Astrocyte (in vitro differentiated cells and primary cell): Measurements from ENCODE around the gene MAGEB5. TPM values are rescaled to one million over a fixed set of nuclear protein-coding genes. Genes with fewer than 3 reads are reported as not detected.
A peak's percentile ranks its signal among the peaks of the same experiment; 100 is the strongest.

Experiments
- DNase-seq: peaks from one replicate; pipeline ENCODE4 v3.0.0-alpha.2; 2010; ENCODE audit warnings: low read depth
- FAIRE-seq: peaks from 2 replicates; lab custom pipeline; 2011; peaks lifted over from hg19 to GRCh38; lab: Jason Lieb, UNC
- H2AFZ ChIP-seq: 2 replicates; pipeline ENCODE4 v1.6.0; 2012; ENCODE audit warnings: low read depth, low read length, inconsistent platforms
- H3K27ac ChIP-seq: 2 replicates; pipeline ENCODE4 v1.5.1; 2011; ENCODE audit warnings: low read depth, low read length, inconsistent platforms
- H3K27me3 ChIP-seq: 2 replicates; pipeline ENCODE4 v1.6.0; 2011; ENCODE audit warnings: low read length, inconsistent platforms; ENCODE audit not compliant: insufficient read depth
- H3K36me3 ChIP-seq: 2 replicates; pipeline ENCODE4 v1.5.1; 2011; ENCODE audit warnings: low read length, inconsistent platforms; ENCODE audit not compliant: insufficient read depth
- H3K4me1 ChIP-seq: 2 replicates; pipeline ENCODE4 v1.5.1; 2011; ENCODE audit warnings: low read length, inconsistent platforms; ENCODE audit not compliant: insufficient read depth
- H3K4me2 ChIP-seq: 2 replicates; pipeline ENCODE4 v1.6.0; 2012; ENCODE audit warnings: low read length, inconsistent platforms
- H3K4me3 ChIP-seq: 2 replicates; pipeline ENCODE4 v1.5.1; 2011; ENCODE audit warnings: low read depth, mild to moderate bottlenecking, low read length, inconsistent platforms; ENCODE audit not compliant: insufficient read depth
- H3K79me2 ChIP-seq: 2 replicates; pipeline ENCODE4 v1.6.0; 2012; ENCODE audit warnings: mild to moderate bottlenecking, low read length, inconsistent platforms; ENCODE audit not compliant: insufficient read depth
- H3K9ac ChIP-seq: 2 replicates; pipeline ENCODE4 v1.6.0; 2012; ENCODE audit warnings: mild to moderate bottlenecking, low read length, inconsistent platforms
- H3K9me3 ChIP-seq: 2 replicates; pipeline ENCODE4 v1.5.1; 2012; ENCODE audit warnings: low read depth, mild to moderate bottlenecking, low read length, inconsistent platforms; ENCODE audit not compliant: insufficient read depth
- H4K20me1 ChIP-seq: 2 replicates; pipeline ENCODE4 v1.6.0; 2012; ENCODE audit warnings: low read length, inconsistent platforms; ENCODE audit not compliant: insufficient read depth
- H3K27ac Mint-ChIP-seq: one replicate; pipeline ENCODE4 v1.8.0; 2021; ENCODE audit warnings: mild to moderate bottlenecking, mixed read lengths; ENCODE audit not compliant: unreplicated experiment
- H3K27me3 Mint-ChIP-seq: one replicate; pipeline ENCODE4 v1.8.0; 2021; ENCODE audit warnings: low read depth, mixed read lengths; ENCODE audit not compliant: unreplicated experiment
- H3K36me3 Mint-ChIP-seq: one replicate; pipeline ENCODE4 v1.8.0; 2021; ENCODE audit warnings: low read depth, mixed read lengths; ENCODE audit not compliant: unreplicated experiment
- H3K4me1 Mint-ChIP-seq: one replicate; pipeline ENCODE4 v1.8.0; 2021; ENCODE audit warnings: low read depth, mixed read lengths; ENCODE audit not compliant: unreplicated experiment
- H3K4me3 Mint-ChIP-seq: one replicate; pipeline ENCODE4 v1.8.0; 2021; ENCODE audit warnings: mild to moderate bottlenecking, moderate library complexity, mixed read lengths; ENCODE audit not compliant: unreplicated experiment
- H3K9me3 Mint-ChIP-seq: one replicate; pipeline ENCODE4 v1.8.0; 2021; ENCODE audit warnings: mild to moderate bottlenecking, mixed read lengths; ENCODE audit not compliant: unreplicated experiment
- EZH2 ChIP-seq: IDR thresholded peaks from 2 replicates; pipeline ENCODE4 v1.6.1; 2012; ENCODE audit warnings: mild to moderate bottlenecking, low read length, inconsistent platforms; ENCODE audit not compliant: insufficient read depth
- total RNA-seq: library from RNA; stranded (reverse); gene quantifications from 2 replicates; pipeline ENCODE4 v1.2.1, GENCODE V29; 2021
- TF ChIP-seq, protein P1 (sequence below): IDR thresholded peaks from 2 replicates; pipeline ENCODE4 v1.5.1; 2011; ENCODE audit warnings: low read depth, mild to moderate bottlenecking, inconsistent platforms, low read length, moderate library complexity; ENCODE audit not compliant: insufficient read depth

The MAGEB5 gene
- total RNA-seq, 1 donor from 2014 or later = not detected

DNA sequence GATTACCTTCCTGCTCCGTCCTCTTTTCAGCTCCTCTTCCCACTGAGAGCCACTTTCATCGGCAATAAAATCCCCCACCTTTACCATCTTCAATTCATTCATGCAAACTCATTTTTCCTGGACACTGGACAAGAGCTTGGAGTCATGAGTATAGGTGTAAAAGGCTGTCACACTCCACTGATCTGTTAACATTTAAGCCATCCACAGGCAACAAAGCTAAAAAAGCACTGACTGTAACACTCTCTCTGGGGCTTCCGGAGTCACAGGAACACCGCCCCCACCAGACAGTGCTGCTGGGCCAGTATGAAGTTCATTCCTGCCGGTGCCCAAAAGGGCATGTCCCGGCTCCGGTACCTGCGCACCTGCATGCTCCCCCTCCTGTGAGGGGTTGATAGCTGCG is 38.5 kb downstream of the MAGEB5 start:
- FAIRE-seq = no peak
- no peaks in the 10 kb centered on the region for H3K4me1 ChIP-seq
- H3K36me3 Mint-ChIP-seq = no peaks in the 10 kb centered on the region
- no peaks in the 10 kb centered on the region for H3K4me1 Mint-ChIP-seq
- H3K27me3 ChIP-seq = no peaks in the 10 kb centered on the region
- no peak for TF ChIP-seq EZH2
- TF ChIP-seq, protein P1, sequence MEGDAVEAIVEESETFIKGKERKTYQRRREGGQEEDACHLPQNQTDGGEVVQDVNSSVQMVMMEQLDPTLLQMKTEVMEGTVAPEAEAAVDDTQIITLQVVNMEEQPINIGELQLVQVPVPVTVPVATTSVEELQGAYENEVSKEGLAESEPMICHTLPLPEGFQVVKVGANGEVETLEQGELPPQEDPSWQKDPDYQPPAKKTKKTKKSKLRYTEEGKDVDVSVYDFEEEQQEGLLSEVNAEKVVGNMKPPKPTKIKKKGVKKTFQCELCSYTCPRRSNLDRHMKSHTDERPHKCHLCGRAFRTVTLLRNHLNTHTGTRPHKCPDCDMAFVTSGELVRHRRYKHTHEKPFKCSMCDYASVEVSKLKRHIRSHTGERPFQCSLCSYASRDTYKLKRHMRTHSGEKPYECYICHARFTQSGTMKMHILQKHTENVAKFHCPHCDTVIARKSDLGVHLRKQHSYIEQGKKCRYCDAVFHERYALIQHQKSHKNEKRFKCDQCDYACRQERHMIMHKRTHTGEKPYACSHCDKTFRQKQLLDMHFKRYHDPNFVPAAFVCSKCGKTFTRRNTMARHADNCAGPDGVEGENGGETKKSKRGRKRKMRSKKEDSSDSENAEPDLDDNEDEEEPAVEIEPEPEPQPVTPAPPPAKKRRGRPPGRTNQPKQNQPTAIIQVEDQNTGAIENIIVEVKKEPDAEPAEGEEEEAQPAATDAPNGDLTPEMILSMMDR = no peak
- H3K27ac Mint-ChIP-seq = no peak overlapping the region
- DNase-seq = no peak
- H3K9ac ChIP-seq = no peak overlapping the region
- no peaks in the 10 kb centered on the region for H3K36me3 ChIP-seq
- no peaks in the 10 kb centered on the region for H4K20me1 ChIP-seq
- H3K4me3 Mint-ChIP-seq = no peak overlapping the region
- H3K9me3 ChIP-seq = no peaks in the 10 kb centered on the region
- H3K79me2 ChIP-seq = no peaks in the 10 kb centered on the region
- no peaks in the 10 kb centered on the region for H3K9me3 Mint-ChIP-seq
- no peak overlapping the region for H3K4me2 ChIP-seq
- no peak overlapping the region for H2AFZ ChIP-seq
- H3K27ac ChIP-seq = no peak overlapping the region
- H3K4me3 ChIP-seq = no peak overlapping the region
- H3K27me3 Mint-ChIP-seq = no peaks in the 10 kb centered on the region

DNA sequence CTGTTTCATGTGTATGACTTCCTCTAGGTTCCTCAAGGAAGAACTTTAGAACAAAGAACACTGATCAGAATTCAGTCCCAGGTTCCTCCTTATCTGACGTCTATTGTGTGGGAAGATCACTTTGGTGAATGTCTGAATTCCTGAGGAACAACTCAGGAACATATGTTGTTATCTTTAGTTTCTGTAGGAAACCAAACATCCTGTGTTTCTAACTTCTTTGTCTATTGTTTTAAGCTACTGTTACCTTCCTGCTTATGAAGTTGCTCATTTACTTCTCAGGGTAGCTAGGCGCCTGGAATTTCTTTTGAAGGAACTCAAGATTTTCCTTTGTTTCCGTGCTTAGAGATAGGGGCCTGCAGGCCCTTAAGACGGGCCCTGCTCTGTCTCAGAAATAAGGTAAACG is 46.2 kb downstream of the MAGEB5 start:
- H3K4me3 Mint-ChIP-seq = no peak overlapping the region
- H3K4me3 ChIP-seq = no peak overlapping the region
- no peaks in the 10 kb centered on the region for H3K9me3 Mint-ChIP-seq
- H3K9me3 ChIP-seq = no peaks in the 10 kb centered on the region
- H3K36me3 Mint-ChIP-seq = no peaks in the 10 kb centered on the region
- TF ChIP-seq EZH2 = no peak
- TF ChIP-seq, protein P1 = no peak
- DNase-seq (peak; percentile 13), FAIRE-seq (peak; percentile 91)
- H3K4me2 ChIP-seq = peak overlapping the region; percentile 36
- peak overlapping the region; percentile 84 for H3K27ac Mint-ChIP-seq
- no peaks in the 10 kb centered on the region for H3K27me3 ChIP-seq
- peak overlapping the region; percentile 55 for H3K9ac ChIP-seq
- H3K27ac ChIP-seq = peak overlapping the region; percentile 81
- no peak overlapping the region for H2AFZ ChIP-seq
- H3K4me1 Mint-ChIP-seq = peaks cover 5% of the 10 kb centered on the region
- H3K79me2 ChIP-seq = no peaks in the 10 kb centered on the region
- no peaks in the 10 kb centered on the region for H4K20me1 ChIP-seq
- H3K27me3 Mint-ChIP-seq = no peaks in the 10 kb centered on the region
- no peaks in the 10 kb centered on the region for H3K36me3 ChIP-seq
- H3K4me1 ChIP-seq = peaks cover 4% of the 10 kb centered on the region

Other genes with a start within 250 kb of the MAGEB5 start
- gene MAGEB18, start 77.8 kb upstream of the MAGEB5 start, total RNA-seq = not detected in 2 replicates
- gene MAGEB6B, start 55.6 kb upstream of the MAGEB5 start, total RNA-seq = not detected in 2 replicates
- not detected in 2 replicates for gene MAGEB6, start 23.7 kb upstream of the MAGEB5 start, total RNA-seq